ENCODE data around the gene CD48.

DNA sequence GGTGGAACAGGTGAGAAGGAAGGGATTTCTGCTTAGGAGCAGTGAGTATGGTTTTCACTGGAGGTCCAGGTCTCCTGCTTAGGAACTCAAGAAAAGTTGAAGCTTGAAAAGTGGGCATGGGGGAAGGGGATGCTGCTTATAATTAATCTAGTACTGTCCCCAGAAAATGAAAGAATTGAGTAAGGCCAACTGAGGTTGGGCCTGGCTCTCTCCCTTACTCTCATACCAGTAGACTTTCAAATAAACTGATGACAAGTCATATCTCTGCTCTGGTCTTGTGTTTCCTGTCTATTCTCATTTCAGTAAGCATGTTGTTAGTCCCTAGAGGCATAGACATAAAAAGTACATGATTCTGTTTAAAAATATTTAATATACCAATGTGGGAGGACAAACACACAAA is 26.4 kb downstream of the CD48 start:
- TF ChIP-seq REST (IDR thresholded peaks at IDR 0.05; ENCODE audit: low read depth, low read length), result no peak
- no peak for TF ChIP-seq GABPA (IDR thresholded peaks at IDR 0.05; ENCODE audit: low read depth)
- TF ChIP-seq RAD21 (IDR thresholded peaks at IDR 0.05; ENCODE audit: low read length), result no peak
- TF ChIP-seq, protein P1, sequence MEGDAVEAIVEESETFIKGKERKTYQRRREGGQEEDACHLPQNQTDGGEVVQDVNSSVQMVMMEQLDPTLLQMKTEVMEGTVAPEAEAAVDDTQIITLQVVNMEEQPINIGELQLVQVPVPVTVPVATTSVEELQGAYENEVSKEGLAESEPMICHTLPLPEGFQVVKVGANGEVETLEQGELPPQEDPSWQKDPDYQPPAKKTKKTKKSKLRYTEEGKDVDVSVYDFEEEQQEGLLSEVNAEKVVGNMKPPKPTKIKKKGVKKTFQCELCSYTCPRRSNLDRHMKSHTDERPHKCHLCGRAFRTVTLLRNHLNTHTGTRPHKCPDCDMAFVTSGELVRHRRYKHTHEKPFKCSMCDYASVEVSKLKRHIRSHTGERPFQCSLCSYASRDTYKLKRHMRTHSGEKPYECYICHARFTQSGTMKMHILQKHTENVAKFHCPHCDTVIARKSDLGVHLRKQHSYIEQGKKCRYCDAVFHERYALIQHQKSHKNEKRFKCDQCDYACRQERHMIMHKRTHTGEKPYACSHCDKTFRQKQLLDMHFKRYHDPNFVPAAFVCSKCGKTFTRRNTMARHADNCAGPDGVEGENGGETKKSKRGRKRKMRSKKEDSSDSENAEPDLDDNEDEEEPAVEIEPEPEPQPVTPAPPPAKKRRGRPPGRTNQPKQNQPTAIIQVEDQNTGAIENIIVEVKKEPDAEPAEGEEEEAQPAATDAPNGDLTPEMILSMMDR (IDR thresholded peaks at IDR 0.05), result no peak
- TF ChIP-seq GATA2 (CRISPR knock-in tag; IDR thresholded peaks at IDR 0.05), result no peak
- no peak for TF ChIP-seq YY1 (IDR thresholded peaks at IDR 0.05; ENCODE audit: low read depth)
- no peak for TF ChIP-seq POLR2AphosphoS5 (IDR thresholded peaks at IDR 0.05; ENCODE audit: low read depth, low read length)
- no peak for TF ChIP-seq EZH2phosphoT487 (IDR thresholded peaks at IDR 0.05; ENCODE audit: borderline replicate concordance, low read depth)
- no peak for TF ChIP-seq TCF12 (IDR thresholded peaks at IDR 0.05)
- no peak for TF ChIP-seq FOXJ3 (CRISPR knock-in tag; IDR thresholded peaks at IDR 0.05)
- TF ChIP-seq SMC3 (IDR thresholded peaks at IDR 0.05; ENCODE audit: low read depth, low read length), result no peak
- no peak for TF ChIP-seq EP300 (IDR thresholded peaks at IDR 0.05; ENCODE audit: borderline replicate concordance in 1 of 2, low read depth in 1 of 2, low read length in 1 of 2)
- TF ChIP-seq, protein P2, sequence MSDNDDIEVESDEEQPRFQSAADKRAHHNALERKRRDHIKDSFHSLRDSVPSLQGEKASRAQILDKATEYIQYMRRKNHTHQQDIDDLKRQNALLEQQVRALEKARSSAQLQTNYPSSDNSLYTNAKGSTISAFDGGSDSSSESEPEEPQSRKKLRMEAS (IDR thresholded peaks at IDR 0.05; ENCODE audit: low read depth), result no peak
- TF ChIP-seq USF2 (IDR thresholded peaks at IDR 0.05; ENCODE audit: borderline replicate concordance, low read depth, low read length), result no peak
